ENCODE measurements around the gene POLR3H.
"Not testable (repeated sequence)": the region's sequence is repeated elsewhere in the genome, so short reads cannot be mapped to it uniquely, and the experiment has no call there.

Gene POLR3H, protein sequence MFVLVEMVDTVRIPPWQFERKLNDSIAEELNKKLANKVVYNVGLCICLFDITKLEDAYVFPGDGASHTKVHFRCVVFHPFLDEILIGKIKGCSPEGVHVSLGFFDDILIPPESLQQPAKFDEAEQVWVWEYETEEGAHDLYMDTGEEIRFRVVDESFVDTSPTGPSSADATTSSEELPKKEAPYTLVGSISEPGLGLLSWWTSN

DNA sequence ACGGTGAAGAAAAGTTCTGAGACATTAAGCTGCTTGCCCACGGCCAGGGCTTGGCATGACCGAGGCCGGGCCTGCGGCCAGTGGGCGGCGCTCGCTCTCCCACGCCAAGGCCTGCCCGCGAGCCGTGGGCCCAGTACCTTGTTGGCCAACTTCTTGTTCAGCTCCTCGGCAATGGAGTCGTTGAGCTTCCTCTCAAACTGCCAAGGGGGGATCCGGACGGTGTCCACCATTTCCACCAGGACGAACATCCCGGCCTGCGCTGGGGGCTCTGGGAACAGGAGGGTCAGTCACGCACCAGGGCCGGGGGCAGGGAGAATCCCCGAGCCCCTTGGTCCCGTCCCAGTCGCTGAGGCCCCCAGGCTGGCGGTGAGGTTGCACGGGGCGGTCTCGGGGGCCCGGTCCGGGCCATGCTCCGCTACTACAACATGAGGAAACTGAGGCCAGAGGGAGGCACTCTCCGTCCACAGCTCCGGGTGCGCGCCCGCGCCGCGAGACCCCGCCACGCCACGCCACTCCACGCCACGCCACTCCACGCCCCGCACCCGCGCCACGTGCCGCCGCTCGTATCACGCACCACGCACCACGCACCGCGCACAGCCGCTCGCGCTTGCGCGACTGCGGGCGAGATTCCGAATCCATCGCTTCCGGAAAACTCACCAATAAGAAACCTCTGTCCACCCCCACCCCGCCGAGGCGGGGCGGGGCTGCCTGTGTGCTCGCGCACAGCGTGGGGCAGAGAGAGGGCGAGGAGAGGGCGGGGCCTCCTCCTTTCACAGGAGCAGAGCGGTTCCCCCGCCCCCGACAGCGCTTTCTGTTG, at the start of gene POLR3H:
Gene POLR3H, minus strand, starts transcription at position 617 of the 817 bp plus-strand sequence. Its CDS starts 369 bp downstream, at position 248.
- DNase-seq (ENCODE audit: low read depth in 2 of 2), result peak; percentile 98 to 99

DNA sequence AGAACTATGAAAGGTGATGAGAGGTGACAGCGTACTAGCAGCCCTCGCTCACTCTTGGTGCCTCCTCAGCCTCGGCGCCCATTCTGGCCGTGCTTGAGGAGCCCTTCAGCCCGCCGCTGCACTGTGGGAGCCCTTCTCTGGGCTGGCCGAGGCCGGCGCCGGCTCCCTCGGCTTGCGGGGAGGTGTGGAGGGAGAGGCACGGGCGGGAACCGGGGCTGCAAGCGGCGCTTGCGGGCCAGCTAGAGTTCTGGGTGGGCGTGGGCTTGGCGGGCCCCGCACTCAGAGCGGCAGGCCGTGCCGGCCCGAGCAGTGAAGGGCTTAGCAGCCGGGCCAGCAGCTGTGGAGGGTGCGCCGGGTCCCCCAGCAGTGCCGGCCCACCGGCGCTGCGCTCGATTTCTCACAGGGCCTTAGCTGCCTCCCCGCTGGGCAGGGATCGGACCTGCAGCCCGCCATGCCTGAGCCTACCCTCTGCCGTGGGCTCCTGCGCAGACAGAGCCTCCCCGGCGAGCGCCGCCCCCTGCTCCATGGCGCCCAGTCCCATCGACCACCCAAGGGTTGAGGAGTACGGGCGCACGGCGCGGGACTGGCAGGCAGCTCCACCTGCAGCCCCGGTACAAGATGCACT, 49.2 kb upstream of the POLR3H start:
- DNase-seq (ENCODE audit: low read depth in 2 of 2), result not testable (repeated sequence)

DNA sequence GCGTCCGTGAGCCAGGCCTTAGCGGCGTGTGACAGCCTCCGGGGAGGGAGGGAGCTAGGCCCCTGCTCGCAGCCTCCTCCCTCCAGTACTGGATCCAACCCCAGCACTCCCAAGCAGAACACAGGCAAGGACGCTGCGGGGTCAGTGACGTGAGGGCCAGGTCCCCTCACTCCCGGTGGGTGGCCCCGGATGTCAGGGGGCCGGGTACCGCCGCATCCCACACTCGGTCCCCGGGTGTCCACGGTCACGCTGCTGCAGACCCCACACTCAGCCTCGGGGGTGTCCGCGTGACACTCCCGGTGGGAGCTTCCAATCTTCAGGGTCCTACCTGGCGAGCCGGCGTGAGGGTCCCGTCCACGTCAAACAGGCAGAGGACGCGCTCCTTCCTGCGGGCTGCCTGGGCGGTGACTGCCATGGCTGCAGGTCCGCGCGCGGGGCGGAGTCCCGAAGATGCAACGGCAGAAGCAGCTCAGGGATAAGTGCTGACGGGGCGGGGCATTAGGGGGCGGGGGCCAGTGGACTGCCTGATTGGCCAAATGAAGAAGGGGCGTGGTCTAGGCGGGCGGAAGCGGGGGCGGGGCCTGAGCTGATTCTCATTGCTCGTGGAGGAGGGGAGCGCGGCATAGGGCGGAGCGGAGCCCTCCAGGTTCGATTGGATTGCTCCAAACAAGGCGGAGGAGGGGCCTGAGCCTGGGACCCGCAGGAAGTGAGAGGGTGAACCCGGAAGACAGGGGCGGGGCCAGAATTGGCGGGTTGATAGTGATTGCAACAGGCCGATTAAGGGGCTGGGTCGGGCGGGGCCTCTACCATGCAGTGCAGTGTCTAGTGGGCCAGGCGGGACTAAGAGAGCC, 45.3 kb upstream of the POLR3H start, which contains the start of gene PMM1:
Gene PMM1, minus strand, starts transcription at position 450 of the 851 bp plus-strand sequence. Its CDS starts 35 bp downstream, at position 415.
- DNase-seq (ENCODE audit: low read depth in 2 of 2), result peak; percentile 100

DNA sequence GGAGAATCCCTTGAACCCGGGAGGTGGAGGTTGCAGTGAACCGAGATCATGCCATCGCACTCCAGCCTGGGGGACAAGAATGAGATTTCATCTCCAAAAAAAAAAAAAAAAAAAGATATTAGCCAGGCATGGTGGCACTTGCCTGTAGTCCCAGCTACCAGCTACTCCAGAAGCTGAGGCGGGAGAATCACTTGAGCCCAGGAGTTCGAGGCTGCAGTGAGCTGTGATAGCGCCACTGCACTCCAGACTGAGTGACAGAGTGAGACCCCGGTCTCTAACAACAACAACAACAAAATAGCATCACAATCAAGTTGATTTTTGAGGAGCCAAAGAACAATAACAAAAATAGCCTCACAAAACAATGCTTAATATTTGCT, 43.1 kb upstream of the POLR3H start:
- no peak for DNase-seq (ENCODE audit: low read depth in 2 of 2)

DNA sequence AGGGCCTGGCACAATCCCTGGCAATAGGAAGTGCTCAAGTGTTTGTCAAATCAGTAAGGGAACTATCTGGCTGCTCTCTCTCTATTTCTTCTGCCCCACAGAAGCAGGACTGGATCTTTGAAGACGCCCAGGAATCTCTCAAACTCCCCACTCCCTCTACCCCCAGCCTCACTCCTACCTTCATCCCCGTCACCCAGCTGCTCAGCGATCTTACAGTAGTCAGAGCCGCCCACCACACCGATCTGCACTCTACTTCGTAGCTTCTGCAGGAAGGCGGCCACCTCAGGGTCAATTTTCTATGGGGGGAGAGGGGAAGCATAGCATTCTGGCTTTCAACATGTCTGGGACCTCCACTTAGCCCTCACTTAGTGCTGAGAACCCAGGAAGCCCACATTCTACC, 41.6 kb upstream of the POLR3H start:
- no peak for DNase-seq (ENCODE audit: low read depth in 2 of 2)

DNA sequence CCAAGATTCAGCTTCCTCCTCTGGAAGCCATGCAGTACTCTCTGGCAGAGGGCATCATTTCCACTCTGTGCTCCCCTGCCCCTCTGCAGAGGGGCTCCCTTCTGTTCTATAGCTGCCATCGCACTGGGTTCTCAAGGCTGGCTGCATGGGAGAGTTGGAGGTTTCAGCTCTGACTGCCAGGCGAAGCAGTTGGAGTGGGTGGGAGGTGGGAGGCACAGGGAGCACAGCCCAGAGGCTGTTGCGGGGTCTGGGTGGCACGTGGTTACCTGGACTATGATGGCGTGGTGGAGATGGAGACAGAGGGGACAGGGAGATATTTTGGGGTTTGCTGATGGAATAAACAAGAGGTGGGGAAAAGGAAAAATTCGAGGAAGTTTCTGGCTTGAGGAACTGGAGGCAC, 40.6 kb upstream of the POLR3H start:
- DNase-seq (ENCODE audit: low read depth in 2 of 2), result no peak

DNA sequence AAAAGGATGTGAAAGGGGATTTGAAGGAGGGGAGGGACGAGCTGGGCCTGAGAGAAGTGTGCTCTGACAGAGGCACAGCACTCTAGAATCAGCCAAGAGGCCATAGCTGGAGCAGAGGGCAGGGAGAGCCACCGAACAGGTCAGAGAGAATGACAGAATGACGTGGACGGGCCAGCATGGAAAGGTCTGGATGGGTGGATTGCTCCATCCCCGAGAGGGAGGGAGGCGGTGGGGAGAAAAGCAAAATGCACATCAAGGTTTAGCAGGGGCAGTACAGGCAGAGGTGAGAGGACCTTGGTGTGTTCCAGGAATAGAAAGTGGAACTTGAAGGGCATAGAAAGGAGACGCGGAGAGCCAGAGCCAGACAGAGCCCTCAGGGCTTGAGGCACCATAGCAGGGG, 38.4 kb upstream of the POLR3H start:
- no peak for DNase-seq (ENCODE audit: low read depth in 2 of 2)

DNA sequence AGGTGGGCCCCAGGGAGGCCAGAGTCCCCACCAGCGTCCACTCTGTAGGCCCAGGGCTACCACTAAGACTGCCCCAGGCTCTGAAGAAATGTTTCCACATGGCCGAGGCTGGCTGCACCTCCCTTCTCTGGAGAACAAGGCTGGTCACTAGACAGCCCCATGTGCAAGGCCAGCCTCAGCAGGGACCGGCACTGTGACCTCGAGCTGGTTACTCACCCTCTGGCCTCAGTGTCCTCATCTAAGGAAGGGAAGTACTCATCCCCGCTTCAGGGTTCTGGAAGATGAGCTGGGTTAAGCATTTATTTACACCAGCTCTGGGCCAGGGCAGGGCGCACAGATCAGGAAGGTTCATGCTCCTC, 35.7 kb upstream of the POLR3H start:
- DNase-seq (ENCODE audit: low read depth in 2 of 2), result no peak

DNA sequence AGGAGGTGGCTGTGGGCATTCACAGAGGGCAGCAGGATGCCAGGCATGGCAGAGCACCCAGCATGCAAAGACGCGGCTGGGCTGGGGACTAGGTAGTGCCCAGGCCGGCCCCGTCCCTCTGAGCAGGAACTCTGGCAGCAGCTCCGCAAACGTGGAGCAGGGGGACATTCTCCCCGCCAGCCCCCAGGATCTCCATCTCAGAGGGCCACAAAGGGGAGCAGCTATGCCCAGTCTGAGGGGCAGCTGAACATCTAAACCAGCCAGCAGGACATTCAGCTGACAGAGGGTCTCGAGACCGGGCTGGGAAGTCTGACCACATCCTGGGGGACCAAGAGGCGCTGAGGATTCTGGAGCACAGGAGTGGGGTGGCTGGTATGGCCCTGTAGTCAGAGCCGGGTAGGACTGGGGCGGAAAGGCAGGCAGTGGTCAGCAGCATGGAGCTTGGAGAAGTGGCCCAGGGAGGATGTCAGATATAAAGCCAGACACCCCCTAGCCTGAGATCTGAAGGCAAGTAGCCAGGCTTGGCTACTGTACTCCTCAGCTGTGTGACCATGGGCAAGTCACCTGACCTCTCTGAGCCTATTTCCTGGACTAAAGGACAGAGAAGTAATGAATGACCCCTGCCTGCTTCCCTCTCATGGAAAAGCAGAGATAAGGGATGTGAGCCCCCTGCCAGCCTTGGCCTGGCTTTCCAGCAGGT, 35.2 kb upstream of the POLR3H start:
- no peak for DNase-seq (ENCODE audit: low read depth in 2 of 2)

DNA sequence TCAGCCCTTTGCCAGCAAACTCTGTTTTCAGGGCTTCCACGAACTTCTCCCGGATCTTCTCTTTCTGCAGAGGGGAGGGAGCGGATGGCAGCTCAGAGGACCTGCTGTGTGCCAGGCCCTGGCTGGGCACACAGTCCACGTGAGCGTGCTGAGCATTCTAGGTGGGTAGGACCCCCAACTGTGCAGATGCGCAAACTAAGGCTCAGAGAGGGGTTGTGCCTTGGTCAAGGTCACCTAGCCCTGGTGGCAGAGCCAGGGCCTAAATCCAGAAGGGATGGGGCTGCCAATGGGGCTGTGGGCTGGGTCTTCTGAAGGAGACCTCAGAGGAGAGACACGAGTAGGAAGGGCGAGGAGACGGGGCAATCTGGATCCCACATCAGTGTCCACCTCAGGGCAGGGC, 34.5 kb upstream of the POLR3H start:
- DNase-seq (ENCODE audit: low read depth in 2 of 2), result no peak

DNA sequence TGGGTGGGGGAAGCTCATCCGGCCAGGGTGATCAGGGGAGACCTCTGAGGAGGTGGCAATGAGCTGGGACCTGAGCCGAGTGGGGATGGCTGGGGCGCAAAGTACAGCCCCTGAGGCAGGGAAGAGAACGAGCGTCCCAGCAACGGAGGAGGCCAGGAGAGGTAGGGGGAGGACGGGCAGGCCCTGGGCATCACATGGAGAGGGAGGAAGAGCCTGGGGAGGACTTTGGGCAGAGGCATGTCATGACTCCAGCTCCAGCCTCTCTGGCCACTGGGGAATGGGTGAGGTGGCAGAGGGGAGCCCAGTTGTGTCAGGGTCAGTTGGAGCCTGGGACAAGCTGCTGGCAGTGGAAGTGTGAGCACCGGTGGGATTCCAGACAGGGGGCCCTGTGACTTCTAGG, 33.8 kb upstream of the POLR3H start:
- no peak for DNase-seq (ENCODE audit: low read depth in 2 of 2)

DNA sequence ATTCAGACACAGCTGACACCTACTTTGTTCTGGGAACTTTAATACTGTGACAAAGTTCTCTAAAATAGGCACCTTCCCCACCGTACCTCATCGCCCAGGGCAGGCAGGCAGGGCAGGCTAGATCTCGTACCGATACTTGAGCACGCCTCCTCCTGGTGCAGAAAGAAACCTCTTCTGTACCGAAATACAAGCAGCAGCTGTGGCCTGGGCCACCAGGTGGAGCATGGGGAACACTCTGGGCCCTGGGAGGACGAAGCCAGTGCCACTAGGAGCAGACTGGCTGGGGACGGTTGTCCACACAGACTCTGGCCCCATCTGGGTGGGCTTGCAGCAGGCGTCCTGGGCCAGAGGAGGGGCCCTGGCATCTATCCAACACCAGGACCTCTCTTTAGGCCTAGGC, 32.6 kb upstream of the POLR3H start:
- no peak for DNase-seq (ENCODE audit: low read depth in 2 of 2)

DNA sequence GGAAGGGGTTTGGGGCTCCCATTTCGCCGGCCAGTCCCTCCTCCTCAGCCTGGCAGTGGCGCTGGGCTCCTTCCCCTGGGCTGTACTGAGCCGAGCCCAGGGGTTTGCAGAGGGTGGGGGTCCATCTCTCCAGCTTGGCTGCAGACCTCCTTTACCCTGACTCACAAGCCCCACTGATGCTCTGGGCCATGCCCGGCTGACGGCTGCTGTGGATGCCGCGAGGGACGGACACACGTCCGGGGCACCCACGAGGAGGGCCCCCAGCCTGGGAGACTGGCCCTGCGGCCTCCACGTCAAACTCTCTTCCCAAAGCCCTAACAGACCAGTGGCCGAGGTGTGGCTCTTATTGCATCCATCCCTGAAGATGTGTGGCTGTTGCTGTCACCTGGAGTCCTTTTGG, 31.3 kb upstream of the POLR3H start:
- DNase-seq (ENCODE audit: low read depth in 2 of 2), result no peak

DNA sequence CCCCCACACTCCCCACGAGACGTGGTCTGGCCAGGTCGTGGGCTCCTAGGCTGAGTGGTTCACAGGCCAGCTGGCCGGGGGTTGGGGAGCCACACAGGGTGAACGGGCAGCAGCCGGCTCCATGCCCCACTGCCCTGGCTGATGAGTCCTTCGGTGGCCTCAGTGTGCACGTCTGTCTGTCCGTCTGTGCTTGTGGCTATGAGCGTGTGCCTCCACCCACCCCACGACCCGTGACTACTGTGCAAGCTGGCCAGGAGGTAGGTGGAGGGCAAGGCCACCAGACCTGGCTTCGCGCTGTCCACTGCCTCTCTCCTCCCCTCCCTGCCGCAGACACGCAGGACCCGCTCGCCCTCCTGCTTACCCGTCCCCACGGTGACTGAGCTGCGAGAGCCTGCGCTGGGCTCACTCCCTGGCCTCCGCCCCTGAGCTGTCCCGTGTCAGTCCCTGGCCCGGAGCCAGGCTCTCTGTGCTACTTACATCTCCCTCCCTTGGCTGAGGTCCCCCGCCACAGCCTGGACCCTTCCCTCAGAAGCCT, 30.6 kb upstream of the POLR3H start:
- DNase-seq (ENCODE audit: low read depth in 2 of 2), result no peak

DNA sequence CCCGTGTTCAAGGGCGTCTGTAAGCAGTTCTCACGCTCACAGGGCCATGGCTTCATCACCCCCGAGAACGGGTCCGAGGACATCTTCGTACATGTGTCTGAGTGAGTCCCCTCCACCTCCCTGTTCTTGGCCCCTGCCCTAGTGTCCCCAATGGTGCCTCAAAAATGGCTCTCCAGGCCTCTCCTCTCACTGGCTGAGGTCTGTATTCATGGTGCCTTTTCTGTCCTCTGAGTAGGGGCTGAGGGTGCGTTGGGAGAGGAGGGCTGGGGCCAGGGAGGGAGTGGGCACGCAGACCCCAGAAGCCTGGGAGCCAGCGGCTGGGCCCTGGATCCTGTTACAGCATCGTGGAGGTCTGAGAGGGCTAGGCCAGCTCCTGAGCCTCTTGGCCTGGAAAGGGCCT, 29.4 kb upstream of the POLR3H start:
- no peak for DNase-seq (ENCODE audit: low read depth in 2 of 2)

DNA sequence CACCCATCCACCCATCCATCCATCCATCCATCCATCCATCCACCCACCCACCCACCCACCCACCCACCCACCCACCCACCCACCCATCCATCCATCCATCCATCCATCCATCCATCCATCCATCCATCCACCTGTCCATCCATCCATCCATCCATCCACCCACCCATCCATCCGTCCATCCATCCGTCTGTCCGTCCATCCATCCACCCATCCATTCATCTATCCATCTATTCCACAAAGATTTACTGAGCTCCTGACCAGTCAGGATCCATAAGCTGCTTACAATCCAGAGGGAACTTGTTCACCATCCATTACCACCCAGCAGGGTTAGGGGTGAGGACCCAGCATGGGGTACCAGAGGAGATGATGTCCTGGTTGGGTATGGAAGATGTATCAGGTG, 28.0 kb upstream of the POLR3H start:
- DNase-seq (ENCODE audit: low read depth in 2 of 2), result not testable (repeated sequence)

DNA sequence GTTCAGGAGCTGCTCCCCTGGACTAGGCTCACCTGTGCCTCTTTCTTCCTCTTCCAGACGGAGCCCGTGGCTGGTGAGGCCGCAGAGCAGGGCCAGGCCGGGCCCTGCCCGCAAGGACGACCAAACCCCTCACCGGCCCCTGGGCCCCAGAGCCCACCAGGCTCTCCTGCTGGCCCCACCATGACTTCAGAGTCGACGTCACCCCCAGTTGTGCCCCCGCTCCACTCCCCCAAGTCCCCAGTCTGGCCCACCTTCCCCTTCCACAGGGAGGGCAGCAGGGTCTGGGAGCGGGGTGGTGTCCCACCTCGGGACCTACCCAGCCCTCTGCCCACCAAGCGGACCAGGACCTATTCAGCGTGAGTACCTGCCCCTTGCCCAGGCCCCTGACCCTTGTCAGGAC, 27.5 kb upstream of the POLR3H start:
- no peak for DNase-seq (ENCODE audit: low read depth in 2 of 2)

DNA sequence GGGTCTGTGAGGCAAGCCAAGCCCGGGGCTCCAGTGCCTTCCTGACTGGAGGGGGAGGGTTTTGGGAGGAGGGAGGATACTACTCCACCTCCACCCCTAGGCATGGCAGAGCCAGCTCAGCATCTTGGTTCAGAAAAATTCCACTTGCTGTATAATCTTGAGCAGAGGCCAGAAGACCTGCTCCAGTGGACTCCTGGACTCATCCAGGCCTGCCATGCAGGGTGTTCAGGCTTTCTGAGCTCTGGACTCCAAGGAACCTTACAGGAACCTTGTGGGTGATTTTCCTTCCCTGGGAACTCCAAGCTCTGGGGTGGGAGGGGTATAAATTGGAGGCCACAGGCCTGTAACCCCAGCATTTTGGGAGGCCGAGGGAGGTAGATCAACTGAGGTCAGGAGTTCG, 26.0 kb upstream of the POLR3H start:
- DNase-seq (ENCODE audit: low read depth in 2 of 2), result no peak

DNA sequence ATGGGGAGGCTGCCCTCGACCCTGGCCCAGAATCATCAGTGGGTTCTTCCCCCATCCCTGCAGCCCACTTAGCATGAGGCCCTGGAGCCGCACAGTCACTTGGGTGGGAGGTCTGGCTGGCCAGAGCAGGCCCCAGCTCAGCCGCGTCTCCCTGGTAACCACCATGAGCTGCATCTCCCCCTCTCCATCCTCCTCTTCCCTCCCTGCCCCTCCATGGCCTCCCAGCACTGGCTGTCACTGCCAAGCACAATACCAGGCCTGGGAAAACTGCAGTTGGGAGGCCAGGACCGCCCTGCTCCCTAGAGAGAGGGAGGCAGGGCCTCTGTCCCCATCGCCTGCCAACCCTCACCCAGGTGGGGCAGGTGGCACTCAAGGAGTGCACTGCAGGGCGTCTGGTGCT, 24.5 kb upstream of the POLR3H start:
- no peak for DNase-seq (ENCODE audit: low read depth in 2 of 2)

DNA sequence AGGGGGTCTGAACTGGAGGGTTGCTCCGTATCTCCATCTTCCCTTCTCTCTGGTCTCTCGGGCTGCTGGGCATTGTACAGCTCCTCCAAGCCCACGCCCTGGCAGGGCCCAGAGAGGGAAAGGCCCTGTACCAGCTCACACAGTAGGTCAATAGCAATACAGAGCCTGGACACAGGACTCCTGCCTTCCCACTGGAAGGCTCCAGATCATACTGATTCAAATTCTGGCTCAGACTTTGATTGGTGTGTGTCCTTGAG, 23.2 kb upstream of the POLR3H start:
- DNase-seq (ENCODE audit: low read depth in 2 of 2), result no peak

DNA sequence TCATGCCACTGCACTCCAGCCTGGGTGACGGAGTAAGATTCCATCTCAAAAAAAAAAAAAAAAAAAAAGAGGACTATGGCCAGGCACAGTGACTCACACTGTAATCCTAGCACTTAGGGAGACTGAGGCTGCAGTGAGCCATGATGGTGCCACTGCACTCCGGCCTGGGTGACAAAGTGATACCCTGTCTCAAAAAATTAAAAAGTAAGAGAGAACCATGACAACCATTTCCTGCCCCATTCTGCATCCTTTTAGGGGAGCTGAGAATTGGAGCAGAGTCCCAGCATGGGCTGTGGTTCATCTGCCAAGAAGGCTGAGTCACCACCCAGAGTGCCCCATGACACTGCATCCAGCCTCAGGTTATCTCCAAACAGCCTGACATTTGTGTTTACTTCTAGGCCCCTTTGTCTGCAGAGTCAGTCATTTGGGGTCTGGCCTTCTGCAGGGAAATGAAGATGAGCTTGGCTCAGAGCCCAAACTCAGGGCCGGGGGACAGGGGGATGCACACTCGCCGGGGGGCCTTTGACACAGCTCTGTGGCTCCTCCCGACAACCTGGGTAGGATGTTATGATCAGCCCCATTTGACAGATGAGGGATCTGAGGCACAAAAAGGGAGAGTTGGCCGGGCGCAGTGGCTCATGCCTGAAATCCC, 21.3 kb upstream of the POLR3H start:
- DNase-seq (ENCODE audit: low read depth in 2 of 2), result no peak

Data from stimulated activated CD8-positive, alpha-beta memory T cell treated with anti-CD3 and anti-CD28 coated beads, Interleukin-15, amount 100 ng/mL, for 48 hours (primary cell).